HG02588 (cell line): ENCODE results near the gene CTNNA2.

Experiments
- ATAC-seq: cut with Tn5 transposase; IDR thresholded peaks from one replicate; pipeline ENCODE4 v1.9.1; 2021; ENCODE audit warnings: mild to moderate bottlenecking, moderate library complexity; ENCODE audit not compliant: unreplicated experiment

CTNNA2 gene

GRCh38 chr2:79611448-79612016, 98.7 kb downstream of the CTNNA2 start:
- ATAC-seq: no peak

GRCh38 chr2:79612999-79613398, 100.1 kb downstream of the CTNNA2 start:
- ATAC-seq: no peak

- ATAC-seq: no peak
Measured at GRCh38 chr2:79619442-79619841, 106.6 kb downstream of the CTNNA2 start.

- ATAC-seq: no peak
Measured at GRCh38 chr2:79619976-79620375, 107.1 kb downstream of the CTNNA2 start.

GRCh38 chr2:79620679-79621078, 107.8 kb downstream of the CTNNA2 start:
- no peak for ATAC-seq

- no peak for ATAC-seq
Measured at GRCh38 chr2:79621252-79621651, 108.4 kb downstream of the CTNNA2 start.

- ATAC-seq: no peak
Measured at GRCh38 chr2:79621755-79622154, 108.9 kb downstream of the CTNNA2 start.

- ATAC-seq: no peak
Measured at GRCh38 chr2:79622508-79622907, 109.7 kb downstream of the CTNNA2 start.

- ATAC-seq: no peak
Measured at GRCh38 chr2:79627237-79627636, 114.4 kb downstream of the CTNNA2 start.

GRCh38 chr2:79630060-79630459, 117.2 kb downstream of the CTNNA2 start:
- no peak for ATAC-seq

- no peak for ATAC-seq
Measured at GRCh38 chr2:79630972-79631557, 118.2 kb downstream of the CTNNA2 start.

- ATAC-seq: no peak
Measured at GRCh38 chr2:79638410-79638809, 125.6 kb downstream of the CTNNA2 start.

- ATAC-seq: no peak
Measured at GRCh38 chr2:79638954-79639353, 126.1 kb downstream of the CTNNA2 start.

GRCh38 chr2:79640001-79640400, 127.2 kb downstream of the CTNNA2 start:
- ATAC-seq: no peak

- no peak for ATAC-seq
Measured at GRCh38 chr2:79649531-79649930, 136.7 kb downstream of the CTNNA2 start.

GRCh38 chr2:79660557-79660956, 147.7 kb downstream of the CTNNA2 start:
- no peak for ATAC-seq

GRCh38 chr2:79665091-79665490, 152.2 kb downstream of the CTNNA2 start:
- no peak for ATAC-seq

- no peak for ATAC-seq
Measured at GRCh38 chr2:79666430-79666829, 153.6 kb downstream of the CTNNA2 start.

- no peak for ATAC-seq
Measured at GRCh38 chr2:79669714-79670113, 156.9 kb downstream of the CTNNA2 start.

GRCh38 chr2:79670198-79670597, 157.3 kb downstream of the CTNNA2 start:
- ATAC-seq: no peak

GRCh38 chr2:79686884-79687283, 174.0 kb downstream of the CTNNA2 start:
- ATAC-seq: no peak

GRCh38 chr2:79695248-79695647, 182.4 kb downstream of the CTNNA2 start:
- no peak for ATAC-seq

- no peak for ATAC-seq
Measured at GRCh38 chr2:79697200-79697599, 184.3 kb downstream of the CTNNA2 start.
